GM21825 (cell line): ENCODE results near the gene GRHL1.
"Not testable (repeated sequence)": the region's sequence is repeated elsewhere in the genome, so short reads cannot be mapped to it uniquely, and the experiment has no call there.

Source experiments
- ATAC-seq: cut with Tn5 transposase; IDR thresholded peaks from one replicate; pipeline ENCODE4 v1.9.1; 2021; ENCODE audit warnings: mild to moderate bottlenecking, moderate library complexity; ENCODE audit not compliant: unreplicated experiment

The GRHL1 gene

GRCh38 chr2:10007921-10008808, 56.7 kb downstream of the GRHL1 start:
- no peak for ATAC-seq

GRCh38 chr2:10008809-10009176, 57.3 kb downstream of the GRHL1 start:
- no peak for ATAC-seq

GRCh38 chr2:10009271-10009810, 57.8 kb downstream of the GRHL1 start:
- no peak for ATAC-seq

GRCh38 chr2:10009811-10010781, 58.6 kb downstream of the GRHL1 start:
- ATAC-seq = no peak

GRCh38 chr2:10010861-10011605, 59.5 kb downstream of the GRHL1 start:
- ATAC-seq = not testable (repeated sequence)

- not testable (repeated sequence) for ATAC-seq
Observed at GRCh38 chr2:10011606-10012325, 60.3 kb downstream of the GRHL1 start.

GRCh38 chr2:10012366-10012962, 61.0 kb downstream of the GRHL1 start:
- not testable (repeated sequence) for ATAC-seq

- ATAC-seq = no peak
Observed at GRCh38 chr2:10012963-10013461, 61.5 kb downstream of the GRHL1 start.

- ATAC-seq = not testable (repeated sequence)
Observed at GRCh38 chr2:10013651-10014417, 62.3 kb downstream of the GRHL1 start.

- no peak for ATAC-seq
Observed at GRCh38 chr2:10014418-10015190, 63.1 kb downstream of the GRHL1 start.

GRCh38 chr2:10015376-10015989, 64.0 kb downstream of the GRHL1 start:
- not testable (repeated sequence) for ATAC-seq

- ATAC-seq = no peak
Observed at GRCh38 chr2:10016001-10016801, 64.7 kb downstream of the GRHL1 start.

GRCh38 chr2:10016802-10017258, 65.3 kb downstream of the GRHL1 start:
- no peak for ATAC-seq

GRCh38 chr2:10017313-10017941, 65.9 kb downstream of the GRHL1 start:
- ATAC-seq = no peak

- no peak for ATAC-seq
Observed at GRCh38 chr2:10019174-10019573, 67.7 kb downstream of the GRHL1 start.
